GM12873 (cell line): ENCODE results near the gene CACNG8.

Experiments used
- CTCF ChIP-seq: IDR thresholded peaks from 2 replicates; pipeline ENCODE4 v1.5.1; 2012; ENCODE audit warnings: low read depth, mild to moderate bottlenecking, moderate library complexity, low read length, control low read depth; ENCODE audit not compliant: insufficient read depth; ENCODE audit errors: missing control alignments

The CACNG8 gene

GRCh38 chr19:53961523-53962356 is 997 bp upstream of the CACNG8 start:
- no peak for TF ChIP-seq CTCF

- TF ChIP-seq CTCF = no peak
Observed at GRCh38 chr19:53965091-53965490, 2.4 kb downstream of the CACNG8 start.

- TF ChIP-seq CTCF = no peak
Observed at GRCh38 chr19:53966931-53967330, 4.2 kb downstream of the CACNG8 start.

GRCh38 chr19:53969366-53969765 is 6.6 kb downstream of the CACNG8 start:
- no peak for TF ChIP-seq CTCF

- no peak for TF ChIP-seq CTCF
Observed at GRCh38 chr19:53971673-53972072, 8.9 kb downstream of the CACNG8 start.

- TF ChIP-seq CTCF = no peak
Observed at GRCh38 chr19:53977429-53977990, 14.8 kb downstream of the CACNG8 start.

- no peak for TF ChIP-seq CTCF
Observed at GRCh38 chr19:53977991-53978731, 15.4 kb downstream of the CACNG8 start.
